PC-9 (cell line): ENCODE measurements around the gene ARFGAP3. TPM values are rescaled to one million over a fixed set of nuclear protein-coding genes. Genes with fewer than 3 reads are reported as not detected.

Experiments
- BruUV-seq: library from RNA; stranded (reverse); fragments of 400-500 nt; replicated peaks from 2 replicates; lab custom pipeline; 2021; lab: Mats Ljungman, UMichigan
- CTCF ChIA-PET: fragments of 300-600 bp; sonication (Branson Sonifier 250); formaldehyde crosslinking; loops from one replicate; lab custom pipeline; 2022; ENCODE audit warnings: antibody characterized with exemption; lab: Charles Lee
- POLR2A ChIA-PET: fragments of 300-600 bp; sonication (Branson Sonifier 250); formaldehyde crosslinking; loops from one replicate; lab custom pipeline; 2022; ENCODE audit warnings: antibody characterized with exemption; ENCODE audit not compliant: unreplicated experiment; lab: Charles Lee
- DNase-seq, 2 experiments: peaks; one replicate each; pipeline versions ENCODE4 v3.0.0 to v3.0.0-alpha.2; 2015 to 2022; ENCODE audit warnings: mixed read lengths in 1 of 2
- H2AFZ ChIP-seq: fragments of 200-600 bp; sonication (generic); 2 replicates; pipeline ENCODE4 v1.8.1; 2017; ENCODE audit warnings: antibody characterized with exemption
- H3F3A ChIP-seq: fragments of 200-600 bp; sonication (generic); 2 replicates; pipeline ENCODE4 v1.8.1; 2017; ENCODE audit warnings: antibody characterized with exemption, mild to moderate bottlenecking, low read depth; ENCODE audit not compliant: insufficient read depth
- H3K27ac ChIP-seq: fragments of 200-600 bp; sonication (generic); 2 replicates; pipeline ENCODE4 v1.6.1; 2016; ENCODE audit warnings: mixed run types
- H3K27me3 ChIP-seq: fragments of 200-600 bp; sonication (generic); 2 replicates; pipeline ENCODE4 v1.6.1; 2016; ENCODE audit warnings: low read depth, mixed run types; ENCODE audit not compliant: insufficient read depth
- H3K36me3 ChIP-seq: fragments of 200-600 bp; sonication (generic); 2 replicates; pipeline ENCODE4 v1.6.1; 2016; ENCODE audit warnings: low read depth, mixed run types
- H3K4me1 ChIP-seq: fragments of 200-600 bp; sonication (generic); replicated peaks from 2 replicates; pipeline ENCODE4 v1.6.1; 2016; ENCODE audit warnings: mixed run types; ENCODE audit not compliant: insufficient read depth
- H3K4me2 ChIP-seq: fragments of 200-600 bp; sonication (generic); 2 replicates; pipeline ENCODE4 v1.6.1; 2017; ENCODE audit warnings: mixed run types
- H3K4me3 ChIP-seq: fragments of 200-600 bp; sonication (generic); 2 replicates; pipeline ENCODE4 v1.6.1; 2016; ENCODE audit warnings: mixed run types
- H3K79me2 ChIP-seq: fragments of 200-600 bp; sonication (generic); 2 replicates; pipeline ENCODE4 v1.6.1; 2017; ENCODE audit warnings: low read depth, mixed run types
- H3K9me2 ChIP-seq: fragments of 200-600 bp; sonication (generic); 2 replicates; pipeline ENCODE4 v1.8.1; 2017; ENCODE audit warnings: mild to moderate bottlenecking; ENCODE audit not compliant: insufficient read depth
- H3K9me3 ChIP-seq: fragments of 200-600 bp; sonication (generic); 2 replicates; pipeline ENCODE4 v1.8.1; 2016; ENCODE audit warnings: low read depth; ENCODE audit not compliant: insufficient read depth
- H4K20me1 ChIP-seq: fragments of 200-600 bp; sonication (generic); 2 replicates; pipeline ENCODE4 v1.8.1; 2017; ENCODE audit not compliant: insufficient read depth
- CTCF ChIP-seq: fragments of 200-600 bp; sonication (generic); conservative IDR thresholded peaks from 2 replicates; pipeline ENCODE4 v1.6.1; 2017; ENCODE audit warnings: mixed run types, antibody characterized with exemption, mild to moderate bottlenecking, moderate library complexity
- EZH2 ChIP-seq: fragments of 200-600 bp; sonication (generic); IDR thresholded peaks from 2 replicates; pipeline ENCODE4 v1.8.0; 2017; ENCODE audit warnings: antibody characterized with exemption, low read depth
- intact Hi-C: fragments of 100-400 bp; cut with micrococcal nuclease; formaldehyde crosslinking; loops from one replicate; pipeline ENCODE4 v1.10.0; 2022; ENCODE audit not compliant: unreplicated experiment
- total RNA-seq: library from RNA; stranded (reverse); gene quantifications from 2 replicates; pipeline ENCODE4 v1.2.3, GENCODE V29; 2021

Gene ARFGAP3
- total RNA-seq, 1 experiment from 2014 or later, result 29.1 TPM

GRCh38 chr22:42797011-42797410 is 60.1 kb downstream of the ARFGAP3 start:
- Histone ChIP-seq H3K4me2 (no peak overlapping the region), H3K9me3 (no peaks in the 10 kb centered on the region), H3K36me3 (no peaks in the 10 kb centered on the region), H3F3A (peaks cover 17% of the 10 kb centered on the region; the same call in 1 of the 2 replicates), H3K9me2 (no peaks in the 10 kb centered on the region), H3K4me3 (no peak overlapping the region), H3K27ac (no peak overlapping the region), H2AFZ (no peak overlapping the region), H4K20me1 (no peaks in the 10 kb centered on the region), H3K27me3 (no peaks in the 10 kb centered on the region), H3K4me1 (no peaks in the 10 kb centered on the region), H3K79me2 (no peaks in the 10 kb centered on the region)
- BruUV-seq, result no TSS peak
- no peak for DNase-seq
- intact Hi-C loops, result no loop called here
- ChIA-PET POLR2A (no interaction called here), CTCF (interaction anchor here (0.9 kb wide), 1 partner anchor 36 kb away, joined by 3 read pairs; no protein-coding TSS in a partner anchor)
- no peak for TF ChIP-seq CTCF
- no peak for TF ChIP-seq EZH2

- no peak overlapping the region for H3K4me2 ChIP-seq
- ChIA-PET CTCF (interaction anchor here (0.9 kb wide), 1 partner anchor 37 kb away, joined by 3 read pairs; no protein-coding TSS in a partner anchor), POLR2A (interaction anchor here (0.6 kb wide), 1 partner anchor 480 kb away, joined by 4 read pairs; no protein-coding TSS in a partner anchor)
- H3K4me1 ChIP-seq, result no peaks in the 10 kb centered on the region
- H3K27ac ChIP-seq, result no peak overlapping the region
- no peak for TF ChIP-seq CTCF
- no peak for TF ChIP-seq EZH2
- no peak overlapping the region for H2AFZ ChIP-seq
- no peak overlapping the region for H3K4me3 ChIP-seq
- H3K79me2 ChIP-seq, result no peaks in the 10 kb centered on the region
- H3K27me3 ChIP-seq, result no peaks in the 10 kb centered on the region
- no peak for DNase-seq
- no peaks in the 10 kb centered on the region for H3K36me3 ChIP-seq
- H3K9me3 ChIP-seq, result no peaks in the 10 kb centered on the region
- intact Hi-C loops, result no loop called here
- H3F3A ChIP-seq, result peaks cover 17% of the 10 kb centered on the region; the same call in 1 of the 2 replicates
- H4K20me1 ChIP-seq, result no peaks in the 10 kb centered on the region
- no peaks in the 10 kb centered on the region for H3K9me2 ChIP-seq
- no TSS peak for BruUV-seq
Measured at GRCh38 chr22:42796081-42796480, 61.0 kb downstream of the ARFGAP3 start.

DNA sequence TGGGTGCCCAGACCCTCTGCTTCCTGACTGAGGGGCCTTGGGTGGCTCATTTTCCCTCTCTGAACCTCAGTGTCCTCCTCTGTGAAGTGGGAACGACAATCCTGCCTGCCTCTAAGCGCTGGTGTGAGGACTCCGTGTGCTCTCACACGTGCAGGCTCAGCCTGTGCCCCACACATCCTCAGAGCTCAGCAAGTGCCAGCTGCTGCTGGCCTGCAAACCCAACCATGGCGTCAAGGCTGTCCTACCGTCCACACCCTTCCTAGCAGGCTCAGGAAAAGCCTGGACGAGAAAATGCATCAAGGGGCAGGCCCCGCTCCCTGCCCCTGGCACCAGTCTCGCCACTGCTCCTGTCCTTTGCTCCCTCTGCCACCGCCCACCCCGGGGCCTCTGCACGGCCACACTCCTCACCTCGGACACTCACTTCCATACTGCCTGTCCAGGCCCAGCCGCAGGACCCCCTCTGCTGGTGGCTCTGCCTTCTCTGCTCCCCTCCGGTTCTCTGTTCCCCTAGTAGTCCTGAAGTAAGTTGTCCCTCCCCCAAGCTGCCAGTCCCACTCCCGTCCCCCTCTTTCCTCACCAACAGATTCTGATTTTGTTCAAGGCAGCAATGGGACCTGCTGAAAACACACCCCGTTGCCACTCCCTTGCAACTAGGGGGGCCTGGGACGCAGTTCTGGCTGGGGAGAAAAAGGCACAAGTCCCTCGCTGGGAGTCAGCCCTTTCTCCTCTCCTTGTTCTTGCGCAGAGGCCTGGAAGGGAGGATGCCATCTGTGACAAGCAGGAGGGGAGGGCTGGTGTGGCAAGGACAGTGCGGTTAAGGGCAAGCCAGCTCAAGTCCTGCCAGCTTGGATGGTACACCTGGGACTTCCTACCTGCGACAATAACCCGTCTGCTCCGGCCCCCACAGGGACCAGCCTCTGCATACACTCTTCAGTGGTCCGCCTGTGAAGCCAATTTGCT is 62.2 kb downstream of the ARFGAP3 start:
- Histone ChIP-seq H3K36me3 (no peaks in the 10 kb centered on the region), H3K27ac (no peak overlapping the region), H3K9me2 (no peaks in the 10 kb centered on the region), H3K4me1 (no peaks in the 10 kb centered on the region), H3K79me2 (no peaks in the 10 kb centered on the region), H3K4me2 (no peak overlapping the region), H3K4me3 (no peak overlapping the region), H3K9me3 (no peaks in the 10 kb centered on the region), H2AFZ (no peak overlapping the region), H3F3A (peaks cover 17% of the 10 kb centered on the region; the same call in 1 of the 2 replicates), H3K27me3 (no peaks in the 10 kb centered on the region), H4K20me1 (no peaks in the 10 kb centered on the region)
- intact Hi-C loops, result no loop called here
- no peak for DNase-seq
- no peak for TF ChIP-seq EZH2
- TF ChIP-seq CTCF, result no peak
- ChIA-PET CTCF (no interaction called here), POLR2A (interaction anchor here (0.6 kb wide), 1 partner anchor 481 kb away, joined by 4 read pairs; no protein-coding TSS in a partner anchor)
- BruUV-seq, result no TSS peak
